GM11168 (cell line): ENCODE measurements around the gene MAP3K13.

Experiments used
- in situ Hi-C: fragments of 300-500 bp; cut with MboI; formaldehyde crosslinking; loops from one replicate; pipeline ENCODE4 v1.12.0; 2022; ENCODE audit warnings: low sequenced_read_pairs; ENCODE audit not compliant: unreplicated experiment

Gene MAP3K13, protein sequence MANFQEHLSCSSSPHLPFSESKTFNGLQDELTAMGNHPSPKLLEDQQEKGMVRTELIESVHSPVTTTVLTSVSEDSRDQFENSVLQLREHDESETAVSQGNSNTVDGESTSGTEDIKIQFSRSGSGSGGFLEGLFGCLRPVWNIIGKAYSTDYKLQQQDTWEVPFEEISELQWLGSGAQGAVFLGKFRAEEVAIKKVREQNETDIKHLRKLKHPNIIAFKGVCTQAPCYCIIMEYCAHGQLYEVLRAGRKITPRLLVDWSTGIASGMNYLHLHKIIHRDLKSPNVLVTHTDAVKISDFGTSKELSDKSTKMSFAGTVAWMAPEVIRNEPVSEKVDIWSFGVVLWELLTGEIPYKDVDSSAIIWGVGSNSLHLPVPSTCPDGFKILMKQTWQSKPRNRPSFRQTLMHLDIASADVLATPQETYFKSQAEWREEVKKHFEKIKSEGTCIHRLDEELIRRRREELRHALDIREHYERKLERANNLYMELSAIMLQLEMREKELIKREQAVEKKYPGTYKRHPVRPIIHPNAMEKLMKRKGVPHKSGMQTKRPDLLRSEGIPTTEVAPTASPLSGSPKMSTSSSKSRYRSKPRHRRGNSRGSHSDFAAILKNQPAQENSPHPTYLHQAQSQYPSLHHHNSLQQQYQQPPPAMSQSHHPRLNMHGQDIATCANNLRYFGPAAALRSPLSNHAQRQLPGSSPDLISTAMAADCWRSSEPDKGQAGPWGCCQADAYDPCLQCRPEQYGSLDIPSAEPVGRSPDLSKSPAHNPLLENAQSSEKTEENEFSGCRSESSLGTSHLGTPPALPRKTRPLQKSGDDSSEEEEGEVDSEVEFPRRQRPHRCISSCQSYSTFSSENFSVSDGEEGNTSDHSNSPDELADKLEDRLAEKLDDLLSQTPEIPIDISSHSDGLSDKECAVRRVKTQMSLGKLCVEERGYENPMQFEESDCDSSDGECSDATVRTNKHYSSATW

DNA sequence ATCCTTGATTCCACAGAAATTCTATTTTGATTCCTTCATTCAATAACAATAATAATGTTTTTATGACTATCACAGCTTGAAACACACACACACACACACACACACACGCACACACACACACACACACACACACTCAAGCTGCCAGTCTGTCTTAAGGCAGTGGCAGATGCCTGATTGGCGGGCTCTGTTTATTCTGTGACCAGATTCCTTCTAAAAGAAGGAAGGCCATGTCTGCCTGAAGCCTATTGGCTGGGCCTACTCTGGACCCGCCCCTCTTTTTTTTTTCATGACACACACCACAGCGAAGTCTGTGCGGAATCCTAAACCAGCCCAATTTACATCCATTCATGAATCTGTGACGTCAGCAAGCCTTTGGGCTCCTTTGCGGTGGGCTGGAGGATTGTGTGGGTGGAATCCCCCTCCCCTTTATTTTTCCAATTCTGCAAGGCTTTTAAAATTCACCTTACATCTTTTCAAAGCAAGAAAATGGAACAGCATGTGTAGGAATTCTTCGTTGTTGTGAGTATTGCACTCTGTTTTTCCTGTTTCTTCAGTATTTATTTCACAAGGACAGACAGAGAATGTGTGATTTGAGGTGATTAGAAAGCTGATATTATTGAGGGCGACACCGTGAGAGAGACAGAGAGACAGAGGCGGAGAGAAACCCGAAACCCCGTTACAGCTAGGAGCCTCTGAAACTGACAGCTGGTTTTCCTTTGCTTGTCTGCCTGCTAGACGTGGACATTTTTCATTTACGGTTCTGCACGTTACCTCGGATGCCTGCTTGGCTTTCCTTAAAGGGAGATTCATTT, at the start of gene MAP3K13:
TSS of gene MAP3K13 (plus strand) at position 287 of the 812 bp plus-strand sequence. CDS start 65,446 bp downstream, outside the sequence.
- in situ Hi-C loops: no loop called here

DNA sequence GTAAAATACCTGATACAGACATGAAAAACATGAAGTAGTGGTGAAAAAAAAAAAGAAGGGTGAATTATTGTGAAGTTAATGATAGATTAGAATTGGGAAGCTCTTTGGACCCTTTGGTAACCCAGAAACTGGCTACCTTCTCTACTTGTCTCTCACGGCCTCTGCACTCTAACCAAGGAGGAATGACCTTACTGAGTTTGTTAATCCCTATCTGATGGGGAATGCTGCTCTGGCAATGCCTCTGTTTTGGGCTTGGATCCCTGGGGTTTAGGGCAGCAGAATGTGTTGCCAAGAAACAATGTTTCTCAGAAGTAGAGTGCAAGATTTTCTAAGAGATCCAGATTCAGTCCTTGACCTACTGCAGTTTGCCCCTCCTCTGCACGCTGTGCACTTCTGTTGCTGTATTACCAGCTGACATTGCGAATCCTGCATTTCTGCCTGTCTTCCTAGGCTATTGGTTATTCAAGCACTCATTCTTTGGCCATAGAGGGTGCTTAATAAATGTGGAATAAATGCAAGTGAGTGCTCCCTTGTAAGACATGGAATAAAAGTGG, 49.2 kb upstream of the MAP3K13 start:
- in situ Hi-C loops: no loop called here

DNA sequence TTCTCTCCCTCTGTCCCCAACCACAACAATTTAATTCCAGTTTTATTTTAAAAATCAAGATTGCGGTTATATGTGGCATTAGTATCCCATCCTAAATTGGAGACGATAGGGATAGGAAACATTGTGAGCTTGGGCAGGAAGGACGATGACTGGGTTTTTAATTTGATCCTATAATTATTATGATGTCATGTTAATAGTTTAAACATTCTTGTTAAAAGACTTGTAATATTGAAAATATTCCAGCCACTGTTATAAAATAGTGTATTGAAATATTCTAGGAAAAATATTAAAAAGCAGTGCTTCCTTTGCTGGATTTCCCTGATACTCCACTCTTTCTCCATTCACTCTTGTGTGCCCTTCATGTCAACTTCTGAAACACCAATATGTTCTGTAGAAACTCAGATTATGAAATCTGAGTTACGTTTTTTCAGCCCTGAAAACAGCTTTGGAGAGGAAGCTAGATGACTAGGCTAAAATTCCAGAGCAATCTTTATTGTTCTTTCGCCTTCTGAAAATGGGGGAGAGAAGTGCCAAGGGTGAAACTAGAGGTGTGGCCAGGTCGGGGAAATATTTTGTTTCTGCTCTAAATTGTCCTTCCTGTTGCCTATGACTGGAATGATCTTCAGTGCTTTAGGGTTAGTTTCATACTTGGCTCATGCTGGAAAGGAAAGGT, 46.1 kb upstream of the MAP3K13 start:
- in situ Hi-C loops: no loop called here

DNA sequence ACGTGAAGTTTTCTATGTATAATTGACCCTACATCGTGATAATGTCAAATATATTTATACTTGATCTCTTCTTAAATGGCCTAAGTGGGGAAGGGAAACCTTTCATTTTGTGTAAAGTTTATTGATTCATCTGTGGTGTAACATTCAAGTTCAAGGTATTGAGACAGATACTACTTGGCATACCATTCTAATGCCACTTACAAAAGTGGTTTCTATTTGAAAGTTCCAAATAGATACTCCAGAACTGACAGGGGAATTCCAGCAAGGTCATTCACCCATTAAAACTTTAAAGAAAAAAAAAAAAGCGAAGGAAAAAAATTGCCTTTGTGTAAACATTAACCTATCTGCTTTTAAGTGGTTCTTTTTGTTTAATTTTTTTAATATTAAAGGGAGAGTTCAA, 45.3 kb upstream of the MAP3K13 start:
- in situ Hi-C loops: no loop called here

DNA sequence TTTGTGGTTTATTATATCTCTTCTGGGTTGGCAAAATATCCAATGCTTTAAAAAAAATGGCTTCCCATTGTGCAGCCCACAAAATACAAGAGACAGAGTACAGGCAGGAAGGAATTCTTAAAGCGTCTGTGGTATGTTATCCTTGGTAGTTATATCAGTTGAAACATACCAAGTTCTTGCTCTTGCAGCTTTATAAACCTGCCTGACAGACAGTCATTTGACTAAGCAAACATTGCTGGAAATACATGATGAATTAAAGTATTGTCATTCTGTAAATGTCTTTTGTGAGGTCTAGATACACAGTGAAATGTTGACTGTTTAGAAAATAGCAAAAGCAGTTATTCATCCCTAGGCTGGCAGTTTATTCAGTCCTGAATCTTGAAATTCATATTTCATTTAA, 44.8 kb upstream of the MAP3K13 start:
- in situ Hi-C loops: no loop called here

DNA sequence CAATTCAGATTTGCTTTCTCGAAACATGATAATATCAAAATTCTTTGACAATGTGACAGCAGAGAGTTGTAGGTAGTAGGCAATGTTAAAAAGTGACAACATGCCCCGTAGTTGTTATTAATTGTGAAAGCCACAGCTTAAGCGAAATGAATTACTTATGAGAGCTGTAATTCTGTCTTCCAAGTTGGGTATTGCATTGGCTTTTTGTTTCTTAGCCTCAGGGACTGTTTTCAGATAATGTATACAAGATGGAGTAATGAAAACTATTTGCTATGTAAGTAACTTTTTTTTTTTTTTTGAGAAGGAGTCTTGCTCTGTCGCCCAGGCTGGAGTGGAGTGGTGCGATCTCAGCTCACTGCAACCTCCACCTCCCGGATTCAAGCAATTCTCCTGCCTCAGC, 43.1 kb upstream of the MAP3K13 start:
- in situ Hi-C loops: no loop called here

DNA sequence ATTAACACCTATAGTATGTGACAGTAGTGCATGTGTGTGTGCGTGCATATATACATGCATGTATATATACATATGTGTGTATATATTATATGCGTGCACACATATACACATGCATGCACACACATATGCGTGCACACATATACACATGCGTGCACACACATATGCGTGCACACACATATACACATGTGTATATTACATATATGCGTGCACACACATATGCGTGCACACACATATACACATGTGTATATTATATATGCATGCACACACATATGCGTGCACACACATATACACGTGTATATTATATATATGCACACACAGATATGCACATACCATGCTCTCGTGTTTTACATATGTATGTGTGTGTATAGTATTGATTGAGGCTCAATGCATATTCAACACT, 42.0 kb upstream of the MAP3K13 start:
- in situ Hi-C loops: no loop called here

DNA sequence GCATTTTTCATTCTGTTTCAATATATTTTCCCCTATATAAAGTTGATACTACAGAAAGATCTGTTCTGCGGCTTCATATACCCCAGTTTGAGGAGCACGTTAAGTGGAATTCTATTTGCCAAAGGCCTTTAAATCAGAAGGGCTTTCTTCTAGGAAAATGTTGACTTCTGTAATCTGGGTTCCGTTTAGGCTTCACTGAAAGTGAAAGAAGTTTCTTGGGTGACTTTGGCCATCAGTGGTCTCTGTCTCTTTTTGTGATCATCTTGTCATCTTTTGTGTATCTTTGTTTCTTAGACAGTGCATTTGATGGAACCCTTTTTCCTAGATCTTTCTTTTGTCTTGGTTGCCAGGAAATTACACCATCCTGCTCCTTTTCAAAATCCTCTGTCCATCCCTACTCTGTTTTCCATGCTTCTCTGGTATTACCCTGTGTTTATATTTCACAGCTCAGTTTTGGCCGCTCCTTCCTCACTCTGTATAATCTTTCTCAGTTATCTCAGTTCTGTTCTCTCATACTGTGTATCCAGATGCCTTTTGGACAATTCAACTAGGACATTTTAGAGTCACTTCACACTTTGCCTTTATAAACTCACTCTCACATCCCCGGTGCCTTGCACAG, 40.7 kb upstream of the MAP3K13 start:
- in situ Hi-C loops: no loop called here

DNA sequence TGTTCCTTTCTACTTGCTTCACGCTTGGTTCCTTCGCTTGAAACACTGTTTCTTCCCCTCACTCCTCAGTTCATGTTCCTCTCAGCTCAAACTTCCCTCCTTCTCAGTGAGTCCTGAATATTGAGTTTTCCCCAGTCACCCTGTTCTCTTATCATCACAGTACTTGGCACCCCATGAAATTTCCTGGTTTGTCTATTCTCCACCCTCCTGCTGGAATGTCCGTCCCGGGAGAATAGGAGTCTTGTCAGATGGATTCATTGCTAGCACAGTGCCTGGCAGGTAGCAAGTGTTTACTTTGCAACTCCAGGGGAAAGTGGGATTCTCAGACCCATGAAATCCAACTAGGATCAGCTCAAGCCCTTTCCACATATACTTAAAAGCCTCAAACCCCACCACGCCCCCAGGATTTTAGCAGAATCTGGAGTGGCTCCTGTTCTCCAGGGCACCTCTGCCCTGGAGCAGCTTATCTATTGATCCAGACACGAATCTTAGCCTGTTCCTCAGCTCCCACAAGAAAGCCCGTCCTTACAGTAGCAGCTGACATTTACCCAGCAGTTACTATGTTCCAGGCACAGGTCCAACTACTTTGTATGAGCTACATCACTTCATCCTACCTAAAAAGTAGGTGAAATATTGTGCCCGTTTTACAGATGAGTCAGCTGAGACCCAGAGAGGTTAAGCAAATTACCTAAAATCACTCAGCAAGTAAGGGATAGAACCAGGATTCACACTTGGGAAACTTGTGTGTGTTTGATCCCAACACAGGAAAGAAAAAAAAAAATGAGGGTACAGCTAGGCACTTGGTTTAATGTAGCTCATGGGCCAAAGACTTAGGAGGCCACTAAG, 36.8 kb upstream of the MAP3K13 start:
- in situ Hi-C loops: no loop called here

DNA sequence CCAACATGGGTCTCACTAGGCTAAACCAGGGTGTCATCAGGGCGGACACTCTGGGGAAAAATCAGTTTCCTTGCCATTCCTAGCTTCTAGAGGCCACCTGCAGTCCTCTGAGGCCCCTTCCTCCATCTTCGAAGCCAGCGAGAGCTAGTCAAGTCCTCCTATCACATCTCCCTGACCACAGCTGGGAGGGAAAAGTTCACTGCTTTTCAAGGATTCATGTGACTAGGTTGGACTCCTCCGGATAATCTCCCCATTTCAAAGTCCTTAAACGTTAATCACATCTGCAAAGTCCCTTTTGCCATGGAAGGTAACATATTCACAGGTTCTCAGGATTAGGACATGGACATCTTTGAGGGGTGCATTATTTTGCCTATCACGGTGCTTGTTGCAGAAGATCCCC, 35.9 kb upstream of the MAP3K13 start:
- in situ Hi-C loops: no loop called here

DNA sequence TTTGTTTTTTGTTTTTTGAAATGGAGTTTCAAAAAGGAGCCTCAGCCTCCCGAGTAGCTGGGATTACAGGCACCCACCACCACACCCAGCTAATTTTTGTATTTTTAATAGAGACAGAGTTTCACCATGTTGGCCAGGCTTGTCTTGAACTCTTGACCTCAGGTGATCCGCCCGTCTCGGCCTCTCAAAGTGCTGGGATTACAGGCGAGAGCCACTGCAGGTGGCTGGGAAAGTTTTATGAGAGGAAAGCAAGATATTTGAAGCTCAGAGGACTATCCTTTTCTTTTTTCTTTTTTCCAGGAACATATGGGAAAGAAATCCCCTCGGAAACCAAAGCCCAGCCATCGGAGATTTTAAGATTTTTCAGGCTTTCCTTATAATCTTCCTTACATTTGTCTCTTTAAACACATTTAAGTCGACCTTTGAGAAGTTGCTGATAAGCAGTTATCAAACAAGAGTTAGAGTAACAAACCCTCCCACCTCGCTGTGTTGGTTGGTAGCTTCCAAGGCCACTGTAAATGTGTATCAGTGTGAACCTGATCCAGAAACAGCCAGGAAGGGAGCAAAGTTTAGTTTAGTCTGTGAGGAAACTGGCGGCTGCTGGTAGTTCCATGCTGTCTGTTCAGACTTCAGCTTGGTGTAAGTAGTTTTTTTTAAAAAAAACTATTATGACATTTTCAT, 34.5 kb upstream of the MAP3K13 start:
- in situ Hi-C loops: no loop called here

DNA sequence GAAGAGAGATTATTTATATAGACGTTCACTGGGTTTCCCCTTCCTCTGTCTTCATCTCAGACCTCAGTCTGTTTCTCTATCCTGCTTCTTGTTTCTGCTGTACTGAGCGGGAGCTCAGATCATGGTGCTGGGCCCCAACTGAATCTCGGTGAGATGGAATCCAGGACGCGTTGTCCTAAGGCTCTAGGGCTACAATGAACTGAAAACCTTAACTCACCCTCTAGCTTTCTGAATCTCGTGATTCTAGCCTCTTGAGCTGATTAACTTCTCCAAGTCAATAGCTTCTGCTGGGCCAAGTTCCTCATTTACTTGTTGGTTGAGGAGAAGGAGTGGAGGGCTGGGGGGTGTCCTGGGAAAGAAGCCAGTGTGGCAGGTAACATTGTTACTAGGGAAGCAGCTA, 32.7 kb upstream of the MAP3K13 start:
- in situ Hi-C loops: no loop called here

DNA sequence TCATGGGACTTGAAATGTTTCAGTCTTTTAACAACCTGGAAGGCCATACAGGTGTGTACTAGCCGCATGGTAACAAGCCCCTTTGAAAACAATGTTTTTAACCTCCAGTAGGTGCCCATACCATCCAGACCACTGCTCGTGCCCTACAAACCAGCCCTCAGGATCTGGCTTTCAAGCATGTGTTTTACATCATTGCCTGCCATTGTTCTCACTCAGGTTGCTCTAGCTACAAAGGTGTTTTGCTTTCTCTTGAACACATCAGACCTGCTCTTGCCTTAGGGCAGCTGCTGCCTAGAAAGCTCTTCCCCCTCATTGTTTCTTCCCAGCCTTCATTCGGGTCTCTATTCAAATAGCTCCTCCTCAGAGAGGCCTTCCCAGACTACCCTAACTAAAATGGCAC, 32.3 kb upstream of the MAP3K13 start:
- in situ Hi-C loops: no loop called here

DNA sequence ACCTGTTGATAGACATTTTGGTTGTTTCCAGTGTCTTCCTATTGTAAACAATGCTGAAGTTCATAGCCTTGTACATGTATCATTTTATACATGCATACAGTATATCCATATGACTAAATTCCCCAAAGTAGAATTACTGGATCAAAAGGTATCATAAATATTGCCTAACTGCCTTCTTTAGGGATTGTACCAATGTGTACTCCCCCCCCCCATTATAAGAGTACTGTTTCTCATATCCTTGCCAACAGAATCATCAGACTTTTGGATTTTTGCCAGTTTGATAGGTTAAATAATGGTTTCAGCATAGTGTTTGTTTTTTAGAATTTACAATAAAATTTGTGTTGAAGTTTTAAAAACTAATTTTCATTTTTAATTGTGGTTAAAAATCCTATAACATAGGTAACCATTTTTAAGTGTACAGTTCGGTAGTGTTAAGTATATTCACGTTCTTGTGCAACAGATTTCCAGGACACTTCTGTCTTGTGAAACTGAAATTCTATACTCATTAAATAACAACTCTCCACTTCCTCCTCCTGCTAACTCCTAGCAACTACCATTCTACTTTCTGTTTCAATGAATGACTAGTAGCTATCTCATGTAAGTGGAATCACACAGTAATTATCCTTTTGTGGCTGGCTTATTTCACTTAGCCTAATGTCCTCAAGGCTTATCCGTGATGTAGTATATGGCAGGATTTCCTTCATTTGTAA, 30.8 kb upstream of the MAP3K13 start:
- in situ Hi-C loops: no loop called here

DNA sequence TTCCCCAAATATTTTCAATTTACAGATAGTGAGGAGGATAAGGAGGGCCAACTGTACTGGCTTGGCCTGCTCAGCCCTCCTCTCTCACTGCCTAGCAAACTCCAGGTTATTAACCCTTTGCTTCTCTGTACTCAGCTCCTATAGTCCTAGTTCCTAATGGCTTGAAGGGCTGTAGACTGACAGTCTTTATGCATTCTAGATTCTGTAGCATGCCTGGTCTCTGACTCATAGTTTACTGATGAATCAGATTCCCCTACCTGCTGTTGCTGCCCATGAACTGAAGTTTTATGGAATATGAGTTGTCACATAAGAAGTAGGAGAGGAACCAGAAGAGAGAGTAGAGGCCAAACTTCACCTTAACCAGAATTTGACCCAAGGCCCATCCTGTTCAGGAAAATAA, 27.1 kb upstream of the MAP3K13 start:
- in situ Hi-C loops: no loop called here

DNA sequence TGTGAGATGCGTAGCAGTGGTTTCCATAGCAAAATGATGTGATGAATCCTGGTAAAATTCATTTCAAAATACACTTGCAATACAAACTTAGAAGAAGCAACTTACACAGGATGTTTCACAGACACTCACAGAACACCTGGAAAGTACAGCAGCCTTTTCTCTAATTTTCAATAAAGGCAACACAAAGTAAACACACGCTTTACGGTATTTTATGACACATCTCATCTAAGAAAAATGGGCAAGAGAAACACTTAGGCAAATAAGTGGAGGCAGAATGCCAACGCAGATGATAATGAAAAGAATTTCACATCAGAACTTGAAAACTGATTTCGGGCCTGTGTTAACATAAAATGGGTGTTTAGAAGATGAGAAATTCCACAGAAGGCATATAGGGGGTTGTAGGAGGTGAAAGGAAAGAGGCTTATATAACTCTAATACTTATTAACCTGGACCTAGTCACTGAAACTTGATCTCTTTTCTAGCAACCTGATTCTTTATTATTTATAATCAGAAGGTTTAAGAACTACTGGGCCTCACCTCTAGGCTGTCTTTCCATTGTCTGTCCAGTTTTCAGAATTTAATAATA, 25.6 kb upstream of the MAP3K13 start:
- in situ Hi-C loops: no loop called here

DNA sequence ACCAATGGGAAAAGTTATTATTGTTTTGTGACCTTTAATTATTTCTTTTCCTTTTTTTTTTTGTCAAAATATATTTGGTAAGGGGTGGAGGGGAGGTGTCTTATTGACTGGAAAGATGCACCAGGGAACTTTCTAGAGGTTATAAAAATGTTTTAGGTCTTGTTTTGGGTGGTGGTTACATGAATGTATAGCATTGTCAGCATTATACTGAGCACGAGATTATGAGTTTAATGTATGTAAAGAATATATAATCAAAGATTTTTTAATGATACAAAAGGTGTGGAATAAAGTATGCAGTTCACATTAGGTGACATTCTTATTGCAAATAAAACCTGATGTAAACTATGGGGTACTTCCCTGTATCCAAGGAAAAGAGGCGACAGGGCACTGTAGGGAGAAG, 23.0 kb upstream of the MAP3K13 start:
- in situ Hi-C loops: no loop called here
